HL-60/S4 treated with retinoic acid at 250 ng/mL for 4 days and 3 days (cell line): ENCODE measurements around the gene FGFR3.
"Not testable (repeated sequence)": the region's sequence is repeated elsewhere in the genome, so short reads cannot be mapped to it uniquely, and the experiment has no call there.

Experiments
- in situ Hi-C: fragments of 300-500 bp; cut with MboI; formaldehyde crosslinking; loops from 2 replicates; pipeline ENCODE4 v1.7.0; 2022; ENCODE audit warnings: low sequenced_read_pairs

FGFR3 gene

DNA sequence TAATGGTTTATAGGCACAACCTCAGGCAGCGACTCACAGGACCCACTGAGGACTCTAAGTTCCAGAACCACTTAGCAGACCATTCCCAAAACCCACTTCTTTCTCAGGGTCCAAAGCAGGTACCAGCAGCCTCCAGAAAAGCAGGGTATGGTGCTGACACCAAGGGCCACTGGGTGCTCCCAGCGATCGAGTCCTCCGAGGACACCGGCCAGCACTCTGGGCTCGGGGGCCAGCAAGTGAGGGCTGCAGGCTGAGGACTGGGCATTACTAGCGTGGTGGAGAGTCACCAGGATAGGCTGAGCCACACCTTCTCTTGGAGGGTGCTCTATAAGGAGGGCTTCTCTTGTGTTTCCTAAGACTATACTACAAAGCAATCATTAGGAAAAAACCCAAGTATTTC is 43.6 kb downstream of the FGFR3 start:
- in situ Hi-C loops = no loop called here

DNA sequence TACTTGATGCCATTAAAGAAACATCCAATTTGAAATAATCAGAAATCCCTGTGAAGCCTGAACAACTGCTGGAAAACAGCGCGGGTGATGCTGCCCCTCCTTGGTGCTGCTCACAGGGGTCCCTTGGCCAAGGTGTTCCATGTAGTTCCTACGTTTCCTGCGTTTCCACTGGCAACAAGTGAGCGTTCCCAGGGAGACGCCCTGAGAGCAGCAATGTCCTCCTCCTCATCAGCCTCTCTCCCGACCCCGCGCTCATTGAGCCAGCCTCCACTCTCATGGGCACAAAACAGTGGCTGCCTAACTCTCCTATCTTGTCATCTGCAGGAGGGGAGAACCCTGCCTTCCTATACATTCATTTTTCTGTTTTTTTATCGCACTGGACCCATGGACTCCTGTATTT is 44.0 kb downstream of the FGFR3 start:
- in situ Hi-C loops = no loop called here

DNA sequence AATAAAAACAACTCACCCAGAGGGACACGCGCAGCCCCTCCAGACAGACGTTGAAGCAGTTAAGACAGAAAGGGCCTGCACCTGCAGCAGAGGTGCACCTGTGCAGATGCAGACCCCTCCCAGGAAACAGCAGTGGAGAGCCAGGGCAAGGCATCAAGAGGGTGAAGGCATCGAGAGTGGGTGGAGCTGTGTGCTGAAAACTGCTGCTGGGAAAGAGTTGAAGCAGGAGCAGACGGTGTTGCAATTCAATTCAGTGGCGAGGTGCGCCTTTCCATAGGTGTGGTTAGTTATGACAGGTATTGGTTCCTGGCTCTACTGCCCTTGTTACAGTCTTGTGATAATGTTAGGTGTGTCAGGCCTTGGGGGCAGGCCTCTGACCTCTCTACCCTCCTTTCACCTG is 46.2 kb downstream of the FGFR3 start:
- in situ Hi-C loops = no loop called here

DNA sequence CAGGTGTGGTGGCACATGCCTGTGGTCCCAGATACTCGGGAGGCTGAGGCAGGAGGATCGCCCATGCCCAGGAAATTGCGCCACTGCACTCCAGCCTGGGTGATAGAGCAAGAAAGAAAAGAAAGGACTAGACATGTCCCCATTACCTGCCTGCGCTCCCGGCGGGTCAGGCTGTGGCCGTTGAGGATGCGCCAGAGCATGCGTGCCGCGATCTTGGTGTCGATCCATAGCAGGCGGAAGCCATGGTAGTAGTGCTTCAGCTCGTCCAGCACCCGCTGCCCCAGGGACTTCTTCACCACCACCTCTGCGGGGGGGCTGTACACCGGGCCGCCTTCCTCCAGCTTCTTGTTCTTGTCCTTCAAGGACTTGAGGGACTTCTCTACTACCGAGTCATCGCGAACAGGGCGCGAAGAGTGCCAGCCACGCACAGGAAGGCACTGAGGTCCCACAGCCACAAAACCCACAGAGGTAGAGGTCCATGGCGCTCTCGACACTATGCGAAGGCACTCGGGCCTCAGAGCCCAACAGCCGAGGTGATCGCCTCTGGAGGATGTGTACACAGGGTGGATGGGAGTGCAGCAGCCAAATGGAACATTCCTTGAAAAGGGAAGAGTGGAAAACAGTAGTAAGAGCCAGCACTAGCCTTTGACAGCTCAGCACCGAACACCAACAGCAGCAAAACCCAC is 48.3 kb downstream of the FGFR3 start:
- in situ Hi-C loops = no loop called here

DNA sequence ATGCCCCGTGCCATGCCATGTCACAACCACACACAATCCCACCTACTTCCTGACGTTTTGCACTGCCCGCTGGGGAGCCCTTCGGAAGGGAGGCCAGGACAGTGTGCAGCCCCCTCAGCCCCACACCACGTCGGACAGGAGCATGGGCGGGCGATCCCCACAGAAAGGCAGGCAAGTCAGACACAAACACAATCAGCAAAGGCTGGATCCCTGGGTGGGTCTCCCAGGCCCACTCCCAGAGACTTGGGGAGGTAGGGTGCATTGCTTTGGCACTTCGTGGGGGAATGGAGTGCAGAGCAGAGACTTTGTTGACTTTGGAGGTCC is 48.8 kb downstream of the FGFR3 start:
- in situ Hi-C loops = no loop called here

DNA sequence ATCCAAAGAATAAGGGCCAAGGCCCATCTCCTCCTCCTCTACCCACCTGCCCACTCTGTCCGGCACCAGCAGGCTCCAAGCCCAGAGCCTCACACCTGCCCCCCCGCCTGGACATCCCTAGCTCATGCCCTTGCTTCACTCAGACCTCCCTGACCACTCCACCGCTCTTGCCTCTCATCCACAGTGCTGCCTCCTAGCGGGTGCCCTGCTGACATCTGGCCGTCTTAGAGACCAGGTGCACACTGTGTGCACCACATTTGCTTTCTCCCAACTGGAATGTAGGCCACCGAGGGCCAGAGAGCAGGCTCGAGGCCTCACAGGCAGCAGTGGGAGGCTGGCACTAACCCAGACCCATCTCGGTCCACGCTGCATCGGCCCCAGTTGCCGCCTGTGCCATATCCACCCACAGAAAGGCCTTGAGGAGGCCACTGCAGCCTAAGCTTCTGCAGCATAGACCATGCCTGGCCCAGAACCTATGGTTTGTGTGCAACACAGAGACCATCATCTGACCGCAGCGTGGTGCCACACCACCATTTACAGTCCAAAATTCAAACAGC is 49.3 kb downstream of the FGFR3 start:
- in situ Hi-C loops = no loop called here

DNA sequence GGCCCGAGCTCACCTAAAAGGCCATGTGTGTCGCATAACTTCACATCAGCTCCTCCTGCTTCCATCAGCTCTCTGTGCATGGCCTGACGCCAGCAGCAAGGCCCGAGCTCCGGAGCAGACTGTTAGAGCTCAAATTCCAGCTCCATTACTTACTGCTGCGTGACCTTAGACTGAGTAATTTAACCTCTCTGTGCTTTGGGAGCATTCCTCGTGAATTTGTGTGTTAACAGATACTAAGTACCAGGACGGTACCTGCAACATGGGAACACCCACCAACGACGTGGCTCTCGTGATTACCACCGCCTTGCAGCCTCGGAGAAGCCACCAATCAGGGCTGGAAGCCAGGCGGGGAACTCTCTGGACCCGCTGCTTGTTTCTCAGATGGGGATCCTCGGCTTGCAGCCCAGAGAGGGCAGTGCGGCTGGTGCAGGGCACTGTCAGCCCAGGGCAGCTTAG is 49.9 kb downstream of the FGFR3 start:
- in situ Hi-C loops = no loop called here

DNA sequence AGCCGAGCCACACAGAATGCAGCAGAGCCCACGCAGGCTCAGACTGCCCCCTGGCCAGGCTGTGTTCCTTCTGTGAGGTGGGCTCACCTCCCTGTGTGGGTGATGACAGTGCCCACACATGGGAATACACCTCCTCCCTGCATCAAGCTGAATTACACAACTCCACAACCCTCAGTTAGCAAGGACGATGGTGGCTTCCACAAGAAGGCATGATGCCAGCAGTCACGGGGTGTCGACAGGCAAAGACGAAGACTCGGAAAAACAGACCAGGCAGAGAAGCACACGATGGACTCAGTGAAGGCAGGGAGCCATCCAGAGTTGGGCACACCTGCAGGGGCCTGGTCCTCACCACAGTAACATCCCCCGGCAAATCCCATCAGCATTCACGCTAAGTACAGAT is 50.8 kb downstream of the FGFR3 start:
- in situ Hi-C loops = no loop called here

DNA sequence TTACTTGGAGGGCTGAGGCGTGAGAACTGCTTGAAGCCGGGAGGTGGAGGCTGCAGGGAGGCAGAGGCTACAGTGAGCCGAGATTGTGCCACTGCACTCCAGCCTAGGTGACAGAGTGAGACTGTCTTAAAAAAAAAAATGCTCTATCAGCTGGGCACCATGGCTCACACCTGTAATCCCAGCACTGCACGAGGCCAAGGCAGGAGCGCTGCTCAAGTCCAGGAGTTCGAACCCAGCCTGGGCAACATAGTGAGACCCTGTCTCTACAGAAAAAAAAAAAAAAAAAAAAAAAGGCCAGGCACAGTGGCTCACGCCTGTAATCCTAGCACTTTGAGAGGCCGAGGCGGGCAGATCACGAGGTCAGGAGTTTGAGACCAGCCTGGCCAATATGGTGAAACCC is 51.5 kb downstream of the FGFR3 start:
- in situ Hi-C loops = not testable (repeated sequence)

DNA sequence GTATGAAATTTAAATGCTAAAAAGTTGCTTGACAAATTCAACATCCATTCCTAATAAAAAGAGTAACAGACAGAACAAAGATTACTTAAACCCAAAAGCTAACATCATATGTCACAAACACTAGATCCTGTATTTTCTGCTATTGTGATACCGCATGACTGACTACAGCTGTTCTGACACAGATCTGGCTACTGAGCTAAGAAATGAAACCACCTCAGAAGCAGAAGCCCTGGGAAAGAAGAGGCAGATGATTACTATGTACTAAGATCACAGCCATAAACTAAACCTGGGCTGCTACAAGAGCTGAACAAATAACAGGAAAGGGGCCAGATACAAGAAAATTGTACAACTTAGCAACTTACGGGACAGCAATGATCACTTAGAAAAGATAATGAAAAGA is 53.5 kb downstream of the FGFR3 start:
- in situ Hi-C loops = no loop called here

DNA sequence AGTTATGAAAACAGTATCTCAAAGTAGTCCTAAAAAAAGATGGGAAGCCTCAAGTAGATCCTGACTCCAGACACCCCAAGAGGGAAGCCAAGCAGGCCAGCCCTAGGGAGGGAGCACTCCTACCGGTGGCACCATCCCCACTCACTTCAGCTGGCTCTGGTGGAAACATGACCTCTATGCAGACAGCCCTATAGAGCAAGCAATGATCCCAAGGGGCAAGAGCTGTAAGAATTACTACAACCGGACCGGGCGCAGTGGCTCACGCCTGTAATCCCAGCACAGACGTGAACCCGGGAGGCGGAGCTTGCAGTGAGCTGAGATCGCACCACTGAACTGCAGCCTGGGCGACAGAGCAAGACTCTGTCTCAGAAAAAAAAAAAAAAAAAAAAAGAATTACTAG is 57.2 kb downstream of the FGFR3 start:
- in situ Hi-C loops = no loop called here

DNA sequence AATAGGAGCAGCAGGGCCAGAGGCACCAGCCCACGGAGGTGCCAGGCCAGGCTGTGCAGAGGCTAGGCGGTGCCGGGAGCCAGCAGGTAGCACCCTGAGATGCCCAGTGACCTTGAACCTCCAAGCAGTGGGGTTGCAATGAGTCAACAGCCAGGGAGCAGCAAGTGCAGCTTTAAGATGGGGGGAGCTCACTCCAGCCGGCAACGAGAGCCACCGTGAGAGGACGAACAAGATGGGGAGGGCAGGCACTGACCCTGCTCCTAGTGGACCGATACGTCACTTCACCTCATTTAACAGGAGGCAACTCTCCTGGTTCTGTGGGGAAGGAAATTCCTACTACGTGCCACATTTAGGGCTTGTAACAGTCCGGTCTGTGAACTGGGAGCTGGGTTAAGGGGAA is 58.1 kb downstream of the FGFR3 start:
- in situ Hi-C loops = no loop called here

DNA sequence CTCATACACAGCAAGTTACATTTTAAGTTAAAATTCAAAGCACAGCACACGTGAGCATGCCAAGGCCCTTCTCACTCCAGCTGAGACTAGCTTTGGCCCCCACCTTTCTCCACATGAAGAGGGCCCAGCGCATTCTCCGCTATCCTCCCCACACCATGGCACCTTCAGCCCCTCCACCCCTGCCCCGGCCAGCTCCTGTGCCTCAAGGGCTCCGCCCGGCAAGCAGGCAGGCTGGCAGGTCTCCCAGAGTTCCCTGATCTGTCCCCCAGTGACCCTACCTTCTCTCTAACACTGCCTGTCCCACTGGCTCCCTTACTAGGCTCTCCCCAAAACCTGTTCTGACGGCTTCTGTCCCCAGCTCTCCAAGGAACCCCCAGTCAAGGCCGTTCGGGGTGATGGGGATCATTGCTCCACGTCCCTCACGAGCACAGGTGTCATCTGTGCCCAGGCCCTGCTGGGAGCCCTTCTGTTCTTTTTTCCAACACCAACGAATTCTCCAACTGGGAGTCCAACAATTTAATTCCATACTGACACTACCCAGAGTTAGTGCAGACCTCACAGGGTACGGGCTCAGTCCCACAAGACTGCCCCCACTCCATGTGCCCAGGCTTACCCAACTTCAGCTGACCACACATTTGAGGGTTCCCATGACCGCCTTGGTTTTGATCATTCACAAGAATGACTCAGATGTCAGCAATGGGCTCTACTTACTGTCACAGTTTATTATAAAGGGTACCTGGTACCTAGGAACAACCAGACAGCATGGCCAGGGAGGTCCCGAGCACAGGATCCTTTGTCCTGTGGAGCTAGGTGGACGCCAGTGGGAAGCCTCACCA is 58.7 kb downstream of the FGFR3 start:
- in situ Hi-C loops = no loop called here

DNA sequence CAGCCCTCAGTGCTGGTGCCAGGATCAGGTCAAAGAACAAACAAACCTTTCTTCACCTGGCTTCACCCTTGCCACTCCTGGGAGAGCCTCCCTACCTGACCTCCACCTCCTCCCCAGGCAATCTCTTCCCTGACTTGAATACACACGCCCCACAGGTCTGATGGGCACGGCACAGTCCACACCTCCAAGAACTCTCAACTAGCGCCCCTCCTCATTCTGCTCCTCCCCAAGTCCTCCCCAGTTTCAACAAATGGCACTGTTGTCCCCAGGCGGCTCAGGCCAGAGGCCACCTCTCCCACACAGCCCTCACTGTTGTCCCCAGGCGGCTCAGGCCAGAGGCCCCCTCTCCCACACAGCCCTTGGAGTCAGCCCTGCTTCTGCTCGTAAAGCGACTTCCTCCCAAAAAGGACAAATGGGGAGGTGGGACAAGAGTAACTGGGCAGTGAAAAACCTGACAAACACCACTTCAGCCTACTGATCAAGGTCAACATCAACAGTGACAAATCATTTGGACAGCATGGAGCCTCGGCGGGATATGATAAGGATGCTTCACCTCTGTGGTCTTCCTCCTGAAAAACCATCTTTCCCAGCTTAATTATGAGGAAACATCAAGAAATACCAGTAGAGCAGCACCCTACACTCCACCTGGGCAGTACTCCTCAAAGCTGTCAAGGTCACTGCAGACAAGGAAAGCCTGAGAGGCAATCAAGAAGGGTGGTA is 60.0 kb downstream of the FGFR3 start:
- in situ Hi-C loops = no loop called here

DNA sequence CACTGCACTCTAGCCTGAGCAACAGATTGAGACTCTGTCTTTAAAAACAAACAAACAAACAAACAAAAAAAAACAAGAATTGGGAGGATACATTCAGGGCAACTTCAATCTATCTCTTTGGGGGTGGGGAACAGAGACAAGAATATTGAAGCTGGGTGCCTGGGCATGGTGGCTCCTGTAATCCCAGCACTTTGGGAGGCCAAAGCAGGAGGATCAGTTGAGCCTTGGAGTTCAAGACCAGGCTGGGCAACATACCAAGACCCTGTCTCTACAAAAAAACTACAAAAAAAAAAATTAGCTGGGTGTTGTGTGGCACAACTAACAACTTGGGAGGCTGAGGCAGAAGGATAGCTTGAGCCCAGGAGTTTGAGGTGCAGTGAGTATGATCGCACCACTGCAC is 61.7 kb downstream of the FGFR3 start:
- in situ Hi-C loops = no loop called here

DNA sequence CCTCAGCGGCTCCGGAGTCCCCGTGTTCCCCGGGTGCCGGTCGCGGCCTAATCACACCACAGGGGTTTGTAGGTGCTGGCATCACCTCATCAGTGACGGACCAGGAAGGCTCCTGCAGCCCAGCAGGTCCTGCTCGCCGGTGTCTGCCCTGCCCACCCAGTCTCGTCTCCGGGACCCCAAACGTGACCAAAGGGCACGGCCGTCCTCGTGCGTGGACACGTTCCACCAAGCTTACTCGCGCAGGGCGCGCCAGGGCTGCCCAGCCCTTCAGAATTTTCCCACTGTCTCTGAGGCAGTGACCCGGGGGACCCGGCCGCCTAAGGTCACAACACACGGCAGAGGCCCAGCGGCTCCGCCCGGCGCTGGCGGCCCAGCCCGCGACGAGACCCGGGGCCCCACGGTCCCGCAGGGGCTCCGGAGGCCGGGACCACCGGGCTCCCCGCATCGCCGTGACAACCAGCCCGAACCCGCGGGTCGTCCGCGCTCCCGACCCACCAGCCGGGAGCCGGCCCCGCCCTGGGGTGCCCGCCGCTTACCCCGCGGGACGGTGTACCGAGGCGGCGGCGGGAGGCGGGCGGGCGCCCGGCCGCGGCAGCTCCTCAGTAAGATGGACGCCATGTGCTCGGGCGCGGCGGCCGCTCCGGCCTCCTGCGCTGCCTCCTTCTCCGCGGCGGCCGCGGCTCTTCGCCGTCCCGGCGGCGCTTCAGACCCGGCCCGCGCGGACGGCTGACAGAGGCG is 62.4 kb downstream of the FGFR3 start:
- in situ Hi-C loops = no loop called here

DNA sequence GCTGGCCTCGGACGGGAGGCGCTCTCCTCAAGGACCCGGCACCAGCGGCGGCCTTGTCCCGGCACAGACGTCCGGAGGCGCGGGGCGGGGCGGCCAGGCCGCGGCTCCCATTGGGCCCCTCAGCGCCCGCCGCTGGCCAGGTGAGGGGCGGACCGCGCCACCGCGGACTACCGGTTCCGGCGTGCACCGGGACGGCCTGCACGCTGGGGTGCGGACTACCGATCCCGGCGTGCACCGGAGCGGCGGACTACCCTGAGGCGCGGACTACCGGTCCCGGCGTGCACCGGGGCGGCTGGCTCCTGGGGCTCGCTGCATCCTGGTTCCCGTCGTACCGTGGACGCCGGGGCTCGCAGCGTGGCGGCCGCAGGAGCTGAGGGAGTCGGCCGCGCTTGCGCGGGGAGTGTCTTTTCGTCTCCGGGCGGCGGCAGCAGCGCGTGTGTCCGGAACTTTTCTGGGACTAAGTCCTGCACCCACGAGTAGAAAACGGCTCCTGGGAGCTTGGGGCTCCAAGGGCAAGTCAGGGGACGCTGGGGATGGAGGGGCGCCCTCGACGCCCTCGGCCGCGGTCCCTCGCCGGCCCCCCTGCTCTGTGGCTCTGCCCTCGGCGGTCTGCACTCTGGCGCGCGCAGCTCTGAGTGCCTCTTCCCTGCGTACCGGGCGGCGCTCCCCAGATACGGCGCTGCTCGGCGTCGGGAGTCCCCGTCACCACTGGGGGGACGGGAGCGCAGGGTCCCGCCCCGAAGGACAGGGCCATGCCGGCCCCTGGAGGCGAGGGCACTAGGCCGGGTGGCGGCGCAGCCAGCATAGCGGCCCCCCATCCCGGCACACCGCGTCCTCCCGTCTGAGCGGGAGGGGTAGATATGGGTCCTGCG is 63.2 kb downstream of the FGFR3 start, which contains the start of gene LETM1:
Gene LETM1, minus strand, starts transcription at position 86 of the 872 bp plus-strand sequence. CDS start 206 bp downstream, outside the sequence.
- in situ Hi-C loops = no loop called here

DNA sequence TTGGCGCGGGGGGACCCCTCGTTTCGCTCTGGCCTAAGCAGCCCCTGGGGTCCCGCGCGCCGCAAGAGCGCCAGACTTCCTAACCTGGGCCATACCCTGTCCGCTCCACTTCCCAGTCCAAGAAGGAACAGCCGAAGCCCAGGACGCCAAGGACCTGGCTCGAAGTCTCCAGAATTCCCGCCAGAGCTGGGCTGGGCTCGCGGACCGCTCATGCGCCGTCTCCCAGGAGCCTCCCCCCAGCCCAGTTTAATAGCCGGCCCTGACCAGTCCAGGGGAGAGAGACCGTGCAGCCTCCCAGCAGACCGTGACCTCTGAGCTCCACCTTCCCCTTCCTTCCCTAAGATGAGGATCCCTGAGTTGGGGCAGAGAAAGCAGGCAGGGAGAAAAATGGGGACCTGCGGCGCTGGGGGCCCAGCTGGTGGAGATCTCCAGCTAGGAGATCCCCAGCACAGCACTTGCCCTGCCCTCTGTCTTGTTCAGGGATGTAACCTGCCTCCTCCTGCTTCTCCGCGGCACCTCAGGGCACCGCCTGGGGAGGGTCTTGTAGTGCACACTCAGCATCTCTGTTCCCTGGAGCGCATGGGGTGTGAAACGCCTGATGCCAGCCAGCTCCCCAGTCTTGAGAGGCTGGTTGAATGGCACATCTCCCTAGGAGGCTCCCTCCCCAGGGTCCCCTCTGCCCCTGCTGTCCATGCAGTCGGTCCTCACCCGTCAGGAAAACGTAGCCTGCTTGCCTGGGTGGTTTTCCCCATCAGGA is 64.0 kb downstream of the FGFR3 start:
- in situ Hi-C loops = no loop called here

DNA sequence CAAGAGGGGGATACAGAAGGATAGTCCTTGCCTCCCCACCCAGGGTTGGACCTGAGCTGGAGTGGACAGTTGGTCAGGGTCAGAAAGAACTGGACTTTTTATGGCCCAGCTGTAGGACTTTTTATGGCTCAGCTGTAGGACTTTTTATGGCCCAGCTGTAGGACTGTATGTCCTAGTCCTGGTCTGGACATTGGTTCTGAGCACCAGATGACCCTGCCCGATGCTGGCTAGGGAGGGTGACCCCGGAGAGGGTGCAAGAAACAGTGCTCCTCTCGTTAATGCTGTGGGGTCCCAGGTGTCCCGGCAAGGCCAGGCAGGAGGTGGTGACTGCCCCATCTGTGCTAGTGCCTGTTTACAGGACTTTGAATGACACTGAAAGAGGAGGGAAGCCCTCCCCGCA is 64.8 kb downstream of the FGFR3 start:
- in situ Hi-C loops = no loop called here
